Right kidney (tissue), 9 donors: ENCODE data around the gene TCAIM.

Experiments
- DNase-seq: peaks from one replicate; pipeline ENCODE4 v3.0.0-alpha.2; 2016
- long read RNA-seq, 8 donors: transcript quantifications; one replicate each; lab custom pipeline, GENCODE V29; 2026

The TCAIM gene, protein sequence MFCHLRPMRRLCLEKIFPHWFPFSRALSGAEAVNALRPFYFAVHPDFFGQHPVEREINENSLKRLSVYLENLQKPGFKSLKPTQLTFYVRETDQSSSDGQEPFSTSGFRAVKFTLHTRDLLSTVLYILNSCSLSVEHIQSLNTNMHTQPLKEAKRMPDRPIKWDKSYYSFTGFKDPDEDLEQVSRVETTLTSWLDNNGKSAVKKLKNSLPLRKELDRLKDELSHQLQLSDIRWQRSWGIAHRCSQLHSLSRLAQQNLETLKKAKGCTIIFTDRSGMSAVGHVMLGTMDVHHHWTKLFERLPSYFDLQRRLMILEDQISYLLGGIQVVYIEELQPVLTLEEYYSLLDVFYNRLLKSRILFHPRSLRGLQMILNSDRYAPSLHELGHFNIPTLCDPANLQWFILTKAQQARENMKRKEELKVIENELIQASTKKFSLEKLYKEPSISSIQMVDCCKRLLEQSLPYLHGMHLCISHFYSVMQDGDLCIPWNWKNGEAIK
- long read RNA-seq, donor 1, partial matches to known transcripts: 5 of 16 reads
- long read RNA-seq, donor 1, other reads (novel, unspliced or antisense): 0 of 16 reads
- long read RNA-seq, donor 2, partial matches to known transcripts: 5 of 10 reads
- long read RNA-seq, donor 2, other reads (novel, unspliced or antisense): 0 of 10 reads
- long read RNA-seq, donor 3, transcript TCAIM-203 (4 exons, 2,178 nt): major isoform, 5 of 11 reads
- long read RNA-seq, donor 3, partial matches to known transcripts: 0 of 11 reads
- long read RNA-seq, donor 3, other reads (novel, unspliced or antisense): 0 of 11 reads
- long read RNA-seq, donor 4, partial matches to known transcripts: 0 of 8 reads
- long read RNA-seq, donor 4, other reads (novel, unspliced or antisense): 0 of 8 reads
- long read RNA-seq, donor 5, transcript TCAIM-203 (4 exons, 2,178 nt): major isoform, 6 of 8 reads
- long read RNA-seq, donor 5, partial matches to known transcripts: 0 of 8 reads
- long read RNA-seq, donor 5, other reads (novel, unspliced or antisense): 0 of 8 reads
- long read RNA-seq, donor 6, partial matches to known transcripts: 0 of 7 reads
- long read RNA-seq, donor 6, other reads (novel, unspliced or antisense): 0 of 7 reads
- long read RNA-seq, donor 7, transcript TCAIM-203 (4 exons, 2,178 nt): major isoform, 5 of 11 reads
- long read RNA-seq, donor 7, partial matches to known transcripts: 0 of 11 reads
- long read RNA-seq, donor 7, other reads (novel, unspliced or antisense): 0 of 11 reads
- long read RNA-seq, donor 8, partial matches to known transcripts: 0 of 8 reads
- long read RNA-seq, donor 8, other reads (novel, unspliced or antisense): 0 of 8 reads

- DNase-seq: peak; percentile 98
Measured at GRCh38 chr3:44338010-44338827, at the start of gene TCAIM. Gene TCAIM (plus strand): TSS chr3:44338766. CDS start chr3:44354783, 16,017 bp downstream.

GRCh38 chr3:44289882-44290462 is 48.6 kb upstream of the TCAIM start:
- no peak for DNase-seq

DNA sequence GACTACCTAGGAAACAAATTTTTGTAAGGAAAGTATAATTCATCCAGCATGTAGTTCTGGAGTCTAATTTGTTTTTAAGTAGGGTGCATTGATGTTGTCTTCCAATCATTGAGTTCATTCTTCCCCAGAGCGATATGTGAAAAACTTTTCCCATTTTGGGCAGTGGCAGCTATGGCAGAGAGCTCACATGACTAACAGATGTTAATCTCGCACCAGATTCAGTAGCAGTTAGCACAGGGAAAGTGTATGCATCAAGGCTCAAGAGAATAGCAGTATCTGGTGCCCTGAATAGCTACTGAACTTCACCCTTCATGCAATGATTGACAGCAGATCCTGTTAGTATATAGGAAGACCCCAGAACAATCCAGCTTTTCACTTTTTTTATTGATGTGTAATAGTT is 46.3 kb upstream of the TCAIM start:
- no peak for DNase-seq

DNA sequence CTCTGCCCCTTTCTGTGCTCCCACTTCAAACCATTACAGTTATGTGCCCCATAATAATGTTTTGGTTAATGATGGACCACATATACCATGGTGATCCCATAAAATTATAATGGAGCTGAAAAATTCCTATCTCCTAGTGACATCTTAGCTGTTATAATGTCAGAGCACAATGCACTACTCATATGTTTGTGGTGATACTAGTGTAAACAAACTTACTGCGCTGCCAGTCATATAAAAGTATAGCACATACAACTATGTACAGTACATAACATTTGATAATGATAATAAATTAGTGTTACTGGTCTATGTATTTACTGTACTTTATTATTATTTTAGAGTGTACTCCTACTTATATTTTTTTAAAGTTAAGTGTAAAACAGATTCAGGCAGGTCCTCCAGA is 45.6 kb upstream of the TCAIM start:
- no peak for DNase-seq

- DNase-seq: no peak
Measured at GRCh38 chr3:44297255-44297654, 41.3 kb upstream of the TCAIM start.

DNA sequence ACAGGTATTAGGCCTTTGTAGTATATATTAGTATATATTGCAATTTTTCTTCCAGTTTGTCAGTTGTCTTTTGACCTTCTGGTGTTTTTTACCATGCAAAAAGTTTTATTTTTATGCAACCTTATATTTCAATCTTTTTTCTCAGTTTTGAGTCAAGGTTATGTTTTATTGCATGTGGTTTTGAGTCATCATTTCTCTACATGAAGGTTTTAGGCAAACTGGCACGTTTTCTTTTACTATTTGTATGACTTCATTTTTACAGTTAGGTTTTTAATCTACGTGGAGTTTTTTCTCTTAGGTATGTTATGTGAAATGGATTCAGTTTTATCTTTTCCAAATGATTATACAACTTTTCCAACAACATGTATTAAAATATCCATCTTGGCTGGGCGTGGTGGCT is 36.8 kb upstream of the TCAIM start:
- no peak for DNase-seq

GRCh38 chr3:44309500-44309899 is 29.1 kb upstream of the TCAIM start:
- DNase-seq: no peak

DNA sequence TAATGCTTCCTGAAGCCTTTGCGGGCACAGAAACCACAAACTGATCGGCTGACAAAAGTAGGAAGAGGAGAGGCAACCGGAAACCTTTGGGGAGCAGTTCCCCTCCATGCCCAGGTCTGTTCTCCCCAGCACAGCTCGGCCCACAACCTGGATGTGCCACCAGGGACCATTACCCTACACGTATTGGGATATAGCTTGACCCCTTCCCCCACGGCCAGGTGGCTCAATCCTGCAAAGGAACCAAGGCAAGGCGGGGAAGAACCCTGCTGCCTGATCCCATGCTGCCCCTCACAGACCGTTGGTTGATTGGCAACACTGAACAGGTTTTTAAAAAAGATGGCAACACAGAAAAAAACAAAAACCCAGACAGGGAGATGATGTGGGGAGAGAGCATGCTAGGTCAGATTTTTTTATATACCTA is 19.7 kb upstream of the TCAIM start:
- no peak for DNase-seq

DNA sequence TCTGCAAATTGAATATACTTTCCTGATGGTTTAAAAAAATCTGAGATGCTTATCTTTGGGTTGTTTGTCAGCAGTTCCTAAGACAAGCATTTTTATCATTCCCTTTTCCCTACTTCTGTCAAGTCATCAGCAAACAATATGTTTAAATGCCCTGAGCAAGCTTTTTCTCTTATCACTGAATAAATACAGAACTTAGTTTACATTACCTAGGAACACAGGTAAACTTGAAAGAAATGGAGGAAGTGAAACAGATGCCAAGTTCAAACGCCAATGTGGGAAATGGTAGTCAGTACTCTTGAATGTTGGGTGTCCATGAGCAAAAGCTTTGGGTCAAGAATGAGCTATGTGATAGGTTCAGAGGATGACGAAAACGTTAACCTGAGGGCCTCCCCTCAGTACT is 17.2 kb upstream of the TCAIM start:
- no peak for DNase-seq

- peak; percentile 15 for DNase-seq
Measured at GRCh38 chr3:44323341-44323955, 15.1 kb upstream of the TCAIM start.

GRCh38 chr3:44324584-44324983 is 14.0 kb upstream of the TCAIM start:
- DNase-seq: no peak

- no peak for DNase-seq
Measured at GRCh38 chr3:44326019-44326418, 12.5 kb upstream of the TCAIM start.

DNA sequence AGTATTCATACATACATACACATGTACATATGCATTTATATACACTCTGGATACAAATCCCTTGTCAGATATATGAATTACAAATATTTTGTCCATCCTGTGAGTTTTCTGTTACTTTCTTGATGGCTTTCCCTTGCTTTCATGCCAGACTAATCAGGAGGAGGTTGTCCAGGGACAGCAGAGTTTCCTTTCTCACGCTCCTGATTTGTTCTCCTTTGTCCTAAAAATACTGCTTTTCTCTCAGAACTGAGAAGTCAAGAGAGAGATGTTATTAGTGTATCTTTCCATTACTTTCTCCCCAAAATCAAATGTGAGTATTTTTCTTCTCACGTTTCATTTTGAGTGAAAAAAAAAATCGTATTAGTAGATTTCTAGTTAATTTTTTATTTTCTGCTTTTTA is 12.1 kb upstream of the TCAIM start:
- DNase-seq: no peak

DNA sequence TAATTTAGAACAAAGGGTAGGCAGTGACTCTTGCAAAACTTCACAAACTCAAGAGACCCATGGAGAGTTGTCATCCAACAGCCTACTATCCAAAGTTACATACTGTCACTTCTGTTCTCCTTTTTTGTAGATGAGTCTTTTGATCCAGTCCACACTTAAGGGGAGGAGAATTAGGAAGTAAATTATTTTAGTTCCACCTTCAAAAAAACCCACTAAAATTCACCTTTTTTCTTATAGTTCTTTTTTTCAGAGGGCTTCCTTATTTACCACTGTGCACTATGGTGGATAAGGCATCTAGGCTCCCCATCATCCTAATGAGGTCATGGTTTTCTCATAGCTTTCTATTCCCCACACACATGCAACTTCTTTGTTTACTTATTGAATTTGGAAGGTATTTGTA is 8.6 kb upstream of the TCAIM start:
- no peak for DNase-seq

DNA sequence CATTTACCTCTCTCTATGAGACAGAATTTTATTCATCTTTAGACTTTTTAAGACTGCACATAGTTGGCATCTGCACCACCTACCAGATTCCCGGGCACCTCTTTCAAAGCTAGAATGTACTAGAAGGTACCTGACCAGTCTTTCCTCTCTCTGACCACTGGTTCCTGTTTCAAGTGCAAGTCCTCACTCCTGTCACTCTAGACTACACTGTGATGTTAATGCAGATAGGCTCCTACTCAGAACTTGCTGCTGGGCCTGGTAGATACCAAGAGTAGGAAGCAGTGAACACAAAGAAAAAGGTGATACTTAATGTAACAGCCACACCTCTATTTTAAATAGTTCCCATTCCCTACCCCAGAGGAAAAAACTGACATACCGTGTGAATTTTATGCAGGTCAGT is 8.1 kb upstream of the TCAIM start:
- no peak for DNase-seq

DNA sequence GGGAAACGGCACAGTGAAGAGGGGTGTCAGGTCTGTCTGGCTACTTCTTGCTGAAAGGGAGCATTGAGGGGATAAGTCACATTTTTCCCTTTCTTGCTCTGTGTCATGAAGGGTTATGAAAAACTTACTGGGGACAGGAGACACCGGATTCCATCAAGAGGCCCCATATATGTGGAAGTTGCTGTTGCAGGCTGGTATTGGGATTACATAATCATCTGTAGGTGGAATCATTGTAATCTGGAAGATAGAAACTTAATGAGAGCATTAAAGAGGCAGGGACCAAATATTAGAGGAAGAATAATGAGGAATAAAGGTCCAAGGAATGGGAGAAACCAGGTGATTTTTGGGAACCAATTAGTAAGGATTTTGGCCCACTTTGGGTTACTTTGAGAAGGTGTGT is 4.2 kb upstream of the TCAIM start:
- DNase-seq: no peak

DNA sequence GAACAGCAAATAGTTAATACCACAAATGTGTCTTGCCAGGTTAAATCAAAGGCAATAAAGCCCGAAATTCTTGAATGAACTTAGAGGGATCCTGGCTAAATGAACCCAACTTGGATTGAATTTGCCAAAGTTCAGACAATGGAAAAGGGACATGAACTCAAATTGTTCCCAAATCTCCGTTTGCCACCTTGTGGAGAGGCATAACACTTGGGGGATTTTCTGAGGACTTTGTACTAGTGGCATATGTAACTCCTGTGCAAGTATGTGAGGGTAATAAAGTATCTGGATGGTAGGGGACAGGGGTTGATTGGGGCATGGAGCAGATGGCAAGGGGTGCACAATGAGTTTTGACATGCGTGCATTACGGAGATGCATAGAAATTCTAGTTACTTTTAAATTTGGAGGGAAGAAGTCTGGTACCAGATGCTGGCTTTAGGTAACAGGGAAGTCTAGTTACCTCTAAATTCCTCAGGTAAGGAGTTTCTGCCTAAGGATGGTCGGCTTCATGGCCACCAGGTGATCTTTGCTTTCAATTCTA is 1.2 kb upstream of the TCAIM start:
- DNase-seq: no peak

GRCh38 chr3:44338828-44339127 is 212 bp downstream of the TCAIM start:
- no peak for DNase-seq

GRCh38 chr3:44339181-44340057 is 853 bp downstream of the TCAIM start:
- no peak for DNase-seq

DNA sequence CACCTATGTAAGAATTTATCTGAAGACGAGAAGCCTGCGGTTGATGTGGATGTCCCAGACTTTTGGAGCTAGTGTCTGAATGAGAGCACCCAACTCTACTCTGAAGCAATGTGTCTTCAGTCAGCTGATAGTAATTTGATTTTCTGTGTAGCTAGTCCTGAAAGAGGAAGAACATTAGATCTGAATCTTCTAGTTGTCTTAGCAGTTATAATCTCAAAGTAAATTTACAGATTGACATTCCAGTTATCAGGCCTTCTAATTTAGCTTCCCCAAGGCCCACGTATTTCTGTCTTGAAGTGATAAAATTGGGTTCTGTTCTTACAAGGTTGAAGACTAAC is 1.5 kb downstream of the TCAIM start:
- no peak for DNase-seq
